Dermis blood vessel endothelial cell (primary cell): Measurements from ENCODE around the gene JADE3. TPM values are rescaled to one million over a fixed set of nuclear protein-coding genes. Genes with fewer than 3 reads are reported as not detected.
"Not testable (repeated sequence)": the region's sequence is repeated elsewhere in the genome, so short reads cannot be mapped to it uniquely, and the experiment has no call there.

ENCODE experiments used
- DNase-seq: peaks from one replicate; pipeline ENCODE4 v3.0.0; 2010
- total RNA-seq: library from RNA; depleted of rRNA; stranded (reverse); fragments of >200 nt; gene quantifications from 2 replicates; pipeline ENCODE4 v1.2.3, GENCODE V29; 2014

JADE3 gene
- total RNA-seq, 1 donor from 2014 or later, result 10.9 TPM

GRCh38 chrX:46938589-46938988 lies 26.4 kb downstream of the JADE3 start:
- DNase-seq, result no peak

GRCh38 chrX:46941341-46941740 lies 29.1 kb downstream of the JADE3 start:
- DNase-seq, result no peak

GRCh38 chrX:46953137-46953527 lies 40.9 kb downstream of the JADE3 start:
- no peak for DNase-seq

GRCh38 chrX:46953597-46953996 lies 41.4 kb downstream of the JADE3 start:
- DNase-seq, result peak; percentile 41

GRCh38 chrX:46954716-46955115 lies 42.5 kb downstream of the JADE3 start:
- DNase-seq, result no peak

- not testable (repeated sequence) for DNase-seq
Observed at GRCh38 chrX:46956589-46956988, 44.4 kb downstream of the JADE3 start.

GRCh38 chrX:46957297-46957696 lies 45.1 kb downstream of the JADE3 start:
- peak; percentile 10 for DNase-seq

- DNase-seq, result no peak
Observed at GRCh38 chrX:46959101-46959500, 46.9 kb downstream of the JADE3 start.

GRCh38 chrX:46959985-46960700 lies 47.9 kb downstream of the JADE3 start:
- DNase-seq, result no peak

- no peak for DNase-seq
Observed at GRCh38 chrX:46961097-46961496, 48.9 kb downstream of the JADE3 start.

- no peak for DNase-seq
Observed at GRCh38 chrX:46961574-46962283, 49.5 kb downstream of the JADE3 start.

GRCh38 chrX:46965125-46965758 lies 53.0 kb downstream of the JADE3 start:
- DNase-seq, result peak; percentile 47

- no peak for DNase-seq
Observed at GRCh38 chrX:46967547-46967946, 55.3 kb downstream of the JADE3 start.

- DNase-seq, result not testable (repeated sequence)
Observed at GRCh38 chrX:46977046-46977445, 64.8 kb downstream of the JADE3 start.

- peak; percentile 89 for DNase-seq
Observed at GRCh38 chrX:46978341-46979291, 66.4 kb downstream of the JADE3 start.

- no peak for DNase-seq
Observed at GRCh38 chrX:46984705-46985104, 72.5 kb downstream of the JADE3 start.

- no peak for DNase-seq
Observed at GRCh38 chrX:46989548-46989947, 77.3 kb downstream of the JADE3 start.

GRCh38 chrX:46991664-46992063 lies 79.4 kb downstream of the JADE3 start:
- no peak for DNase-seq

- no peak for DNase-seq
Observed at GRCh38 chrX:46992070-46992469, 79.8 kb downstream of the JADE3 start.

GRCh38 chrX:46994096-46994495 lies 81.9 kb downstream of the JADE3 start:
- DNase-seq, result peak; percentile 1

GRCh38 chrX:47012131-47012530 lies 99.9 kb downstream of the JADE3 start:
- no peak for DNase-seq

GRCh38 chrX:47026198-47026597 lies 114.0 kb downstream of the JADE3 start:
- no peak for DNase-seq

- DNase-seq, result peak; percentile 80
Observed at GRCh38 chrX:47030339-47030738, 118.1 kb downstream of the JADE3 start.
